Measurements from ENCODE around the gene ANO7.

- TF ChIP-seq EZH2phosphoT487 (IDR thresholded peaks at IDR 0.05; ENCODE audit: insufficient read depth, low read depth) (no peak), EZH2 (IDR thresholded peaks at IDR 0.05; ENCODE audit: insufficient read depth, poor library complexity, severe bottlenecking) (no peak)
These were observed 79.8 kb downstream of the ANO7 start for GRCh38 chr2:241268306-241268705.

Data from GM23248 (cell line).